Measurements from ENCODE around the gene MCM8. TPM values are rescaled to one million over a fixed set of nuclear protein-coding genes. Genes with fewer than 3 reads are reported as not detected.

MCM8 gene
- total RNA-seq, 4 donors from 2014 or later, result 4.0 to 5.6 (median 4.4) TPM

DNA sequence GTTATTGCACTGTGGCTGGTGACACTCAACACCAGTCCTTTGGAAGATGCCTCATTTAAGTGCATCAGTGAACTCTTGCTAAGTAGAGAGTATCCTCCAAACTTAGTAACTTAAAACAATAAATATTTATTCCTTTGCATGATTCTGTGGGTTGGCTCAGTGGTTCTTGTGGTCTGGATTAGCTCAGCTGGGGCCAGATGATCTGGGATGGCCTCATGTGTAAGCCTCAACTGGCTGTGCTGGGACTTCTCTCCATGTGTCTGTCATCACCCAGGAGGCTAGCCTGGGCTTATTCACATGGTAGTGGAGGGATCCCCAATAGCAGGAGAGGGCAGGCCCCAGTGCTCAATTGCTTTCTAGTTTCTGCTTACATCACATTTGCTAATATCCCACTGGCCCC lies 95.1 kb downstream of the MCM8 start:
- peaks cover 17 to 21% (median 19%) of the 10 kb centered on the region in 4 donors for H3K36me3 ChIP-seq
- peaks cover 0 to 2% (median 0%) of the 10 kb centered on the region in 4 donors for H3K27me3 ChIP-seq
- H3K4me1 ChIP-seq, result no peaks in the 10 kb centered on the region
- H3K9me3 ChIP-seq, result no peaks in the 10 kb centered on the region
- TF ChIP-seq EP300 (IDR thresholded peaks at IDR 0.05) (no peak), POLR2A (IDR thresholded peaks at IDR 0.05; ENCODE audit: low read depth) (no peak), POLR2AphosphoS5 (IDR thresholded peaks at IDR 0.05) (no peak)
- TF ChIP-seq, protein P1, sequence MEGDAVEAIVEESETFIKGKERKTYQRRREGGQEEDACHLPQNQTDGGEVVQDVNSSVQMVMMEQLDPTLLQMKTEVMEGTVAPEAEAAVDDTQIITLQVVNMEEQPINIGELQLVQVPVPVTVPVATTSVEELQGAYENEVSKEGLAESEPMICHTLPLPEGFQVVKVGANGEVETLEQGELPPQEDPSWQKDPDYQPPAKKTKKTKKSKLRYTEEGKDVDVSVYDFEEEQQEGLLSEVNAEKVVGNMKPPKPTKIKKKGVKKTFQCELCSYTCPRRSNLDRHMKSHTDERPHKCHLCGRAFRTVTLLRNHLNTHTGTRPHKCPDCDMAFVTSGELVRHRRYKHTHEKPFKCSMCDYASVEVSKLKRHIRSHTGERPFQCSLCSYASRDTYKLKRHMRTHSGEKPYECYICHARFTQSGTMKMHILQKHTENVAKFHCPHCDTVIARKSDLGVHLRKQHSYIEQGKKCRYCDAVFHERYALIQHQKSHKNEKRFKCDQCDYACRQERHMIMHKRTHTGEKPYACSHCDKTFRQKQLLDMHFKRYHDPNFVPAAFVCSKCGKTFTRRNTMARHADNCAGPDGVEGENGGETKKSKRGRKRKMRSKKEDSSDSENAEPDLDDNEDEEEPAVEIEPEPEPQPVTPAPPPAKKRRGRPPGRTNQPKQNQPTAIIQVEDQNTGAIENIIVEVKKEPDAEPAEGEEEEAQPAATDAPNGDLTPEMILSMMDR (IDR thresholded peaks at IDR 0.05), result no peak
- intact Hi-C loops (cut with DNase I), result no loop called here
- DNase-seq (ENCODE audit: extremely low spot score), result no peak
- H3K4me3 ChIP-seq, result no peak overlapping the region
- no peak overlapping the region for H3K27ac ChIP-seq (replicated peaks in 1 of 4)

DNA sequence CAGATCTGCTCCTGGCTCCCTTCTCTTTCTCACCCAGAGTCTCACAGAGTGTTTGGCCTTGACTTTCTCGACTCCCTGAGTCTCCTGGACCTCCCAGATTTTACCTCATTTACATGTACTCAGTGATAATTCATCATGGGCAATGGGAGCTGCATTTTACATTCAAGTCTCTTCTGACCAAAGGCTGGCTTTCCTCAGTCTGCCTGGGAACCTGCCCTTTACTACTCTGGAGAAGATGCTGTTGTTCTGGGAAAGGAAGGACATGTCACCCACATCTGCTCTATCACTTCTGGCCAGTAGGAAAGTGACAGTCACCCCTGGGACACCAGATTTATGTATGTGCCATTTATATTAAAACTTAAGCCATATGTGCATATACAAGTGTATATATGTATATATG lies 96.0 kb downstream of the MCM8 start:
- TF ChIP-seq POLR2A (IDR thresholded peaks at IDR 0.05; ENCODE audit: low read depth) (no peak), POLR2AphosphoS5 (IDR thresholded peaks at IDR 0.05) (no peak), EP300 (IDR thresholded peaks at IDR 0.05) (no peak)
- TF ChIP-seq, protein P1 (IDR thresholded peaks at IDR 0.05), result no peak
- H3K4me1 ChIP-seq, result peaks cover 0 to under 1% (median 0%) of the 10 kb centered on the region in 4 donors
- no peak for DNase-seq (ENCODE audit: extremely low spot score)
- H3K36me3 ChIP-seq, result peaks cover 8 to 12% (median 11%) of the 10 kb centered on the region in 4 donors
- no peak overlapping the region for H3K27ac ChIP-seq (replicated peaks in 1 of 4)
- peaks cover 0 to 9% (median 0%) of the 10 kb centered on the region in 4 donors for H3K27me3 ChIP-seq
- intact Hi-C loops (cut with DNase I), result no loop called here
- H3K4me3 ChIP-seq, result no peak overlapping the region
- WGBS, result 69% methylated on average over 1 of the region's 1 CpG
- H3K9me3 ChIP-seq, result no peaks in the 10 kb centered on the region

DNA sequence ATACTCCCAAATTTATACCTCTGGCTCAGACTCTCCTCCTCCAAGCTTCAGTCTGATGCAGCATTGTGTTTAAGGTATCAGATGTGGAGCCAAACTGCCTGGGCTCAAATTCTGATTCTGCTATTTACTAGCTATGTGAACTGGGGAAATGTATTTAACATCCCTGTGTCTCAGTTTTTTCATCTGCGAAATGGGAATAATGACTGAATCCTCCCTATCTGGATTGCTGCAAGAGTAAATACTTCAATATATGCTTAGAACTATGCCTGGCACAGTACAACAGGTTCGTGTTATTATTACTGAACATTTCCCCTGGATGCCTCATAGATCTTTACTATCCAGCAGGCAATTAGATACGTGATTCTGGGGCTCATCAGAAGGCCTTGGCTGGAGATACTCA lies 97.9 kb downstream of the MCM8 start:
- no peak for TF ChIP-seq POLR2A (IDR thresholded peaks at IDR 0.05; ENCODE audit: low read depth)
- no peak for TF ChIP-seq EP300 (IDR thresholded peaks at IDR 0.05)
- TF ChIP-seq, protein P1 (IDR thresholded peaks at IDR 0.05), result no peak
- TF ChIP-seq POLR2AphosphoS5 (IDR thresholded peaks at IDR 0.05), result no peak
- H3K27me3 ChIP-seq, result peaks cover 0 to 29% (median 2%) of the 10 kb centered on the region in 4 donors
- WGBS, result 92% methylated on average over 3 of the region's 3 CpGs

More for the DNA sequence above, 97.9 kb downstream of the MCM8 start:
- H3K36me3 ChIP-seq, result no peaks in the 10 kb centered on the region
- no peak overlapping the region for H3K4me3 ChIP-seq
- H3K4me1 ChIP-seq, result peaks cover 0 to 17% (median 13%) of the 10 kb centered on the region in 4 donors
- intact Hi-C loops (cut with DNase I), result no loop called here
- H3K27ac ChIP-seq (replicated peaks in 1 of 4), result no peak overlapping the region
- DNase-seq (ENCODE audit: extremely low spot score), result no peak
- H3K9me3 ChIP-seq, result no peaks in the 10 kb centered on the region

Small RNA genes lying within 50 kb of the gene (small RNA-seq; reads per million reads assigned to genes)
- gene RF00019 (0 reads per million in 3 donors), gene RN7SL498P (0 reads per million in 3 donors)

Other genes with a start within 250 kb of the MCM8 start
- gene SHLD1, start 200.3 kb upstream of the MCM8 start, total RNA-seq, result 1 to 10 TPM; 1.7 to 4.6 (median 2.6) TPM
- gene CHGB, start 39.1 kb upstream of the MCM8 start, total RNA-seq, result 1 to 10 TPM in 2 of 4 donors, under 1 TPM in 2; 0.29 to 1.6 (median 0.95) TPM
- 10 to 100 TPM in 1 of 4 donors, 1 to 10 TPM in 3; 9.2 to 13.4 (median 9.7) TPM for gene TRMT6, start 119 bp upstream of the MCM8 start, total RNA-seq
- gene CRLS1, start 55.5 kb downstream of the MCM8 start, total RNA-seq, result 10 to 100 TPM; 36.4 to 42.8 (median 37.7) TPM
- gene LRRN4, start 103.4 kb downstream of the MCM8 start, total RNA-seq, result under 1 TPM in 2 of 4 donors, not detected in 2; 0.17 to 0.42 TPM
- under 1 TPM; 0.32 to 0.42 (median 0.34) TPM for gene FERMT1, start 172.4 kb downstream of the MCM8 start, total RNA-seq